ENCODE measurements around the gene IGF2BP3.
"Not testable (repeated sequence)": the region's sequence is repeated elsewhere in the genome, so short reads cannot be mapped to it uniquely, and the experiment has no call there.

IGF2BP3 gene

DNA sequence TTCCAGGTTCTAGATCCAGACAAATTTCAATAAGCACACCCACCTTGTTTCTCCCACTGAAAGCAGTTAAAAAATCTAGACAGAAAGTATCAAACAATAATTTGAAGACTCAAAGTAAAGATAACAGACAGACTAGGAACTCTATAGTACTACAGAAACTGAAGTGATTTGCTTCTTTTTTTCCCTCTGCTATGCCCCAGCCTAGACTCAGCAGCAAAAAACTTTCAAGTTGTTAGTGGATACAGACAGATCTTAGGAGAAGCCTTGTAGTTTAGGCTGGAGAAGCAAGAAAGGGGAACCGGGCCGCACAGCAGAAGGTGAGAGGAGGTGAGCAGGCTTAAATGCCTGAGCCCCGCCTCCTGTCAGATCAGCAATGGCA is 65.1 kb downstream of the IGF2BP3 start:
- TF ChIP-seq, protein P1, sequence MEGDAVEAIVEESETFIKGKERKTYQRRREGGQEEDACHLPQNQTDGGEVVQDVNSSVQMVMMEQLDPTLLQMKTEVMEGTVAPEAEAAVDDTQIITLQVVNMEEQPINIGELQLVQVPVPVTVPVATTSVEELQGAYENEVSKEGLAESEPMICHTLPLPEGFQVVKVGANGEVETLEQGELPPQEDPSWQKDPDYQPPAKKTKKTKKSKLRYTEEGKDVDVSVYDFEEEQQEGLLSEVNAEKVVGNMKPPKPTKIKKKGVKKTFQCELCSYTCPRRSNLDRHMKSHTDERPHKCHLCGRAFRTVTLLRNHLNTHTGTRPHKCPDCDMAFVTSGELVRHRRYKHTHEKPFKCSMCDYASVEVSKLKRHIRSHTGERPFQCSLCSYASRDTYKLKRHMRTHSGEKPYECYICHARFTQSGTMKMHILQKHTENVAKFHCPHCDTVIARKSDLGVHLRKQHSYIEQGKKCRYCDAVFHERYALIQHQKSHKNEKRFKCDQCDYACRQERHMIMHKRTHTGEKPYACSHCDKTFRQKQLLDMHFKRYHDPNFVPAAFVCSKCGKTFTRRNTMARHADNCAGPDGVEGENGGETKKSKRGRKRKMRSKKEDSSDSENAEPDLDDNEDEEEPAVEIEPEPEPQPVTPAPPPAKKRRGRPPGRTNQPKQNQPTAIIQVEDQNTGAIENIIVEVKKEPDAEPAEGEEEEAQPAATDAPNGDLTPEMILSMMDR (conservative IDR thresholded peaks at IDR 0.05; ENCODE audit: low read length), result no peak
- no peak overlapping the region for H3K4me3 ChIP-seq (ENCODE audit: low read length)
- no peak for DNase-seq (ENCODE audit: low read depth)

DNA sequence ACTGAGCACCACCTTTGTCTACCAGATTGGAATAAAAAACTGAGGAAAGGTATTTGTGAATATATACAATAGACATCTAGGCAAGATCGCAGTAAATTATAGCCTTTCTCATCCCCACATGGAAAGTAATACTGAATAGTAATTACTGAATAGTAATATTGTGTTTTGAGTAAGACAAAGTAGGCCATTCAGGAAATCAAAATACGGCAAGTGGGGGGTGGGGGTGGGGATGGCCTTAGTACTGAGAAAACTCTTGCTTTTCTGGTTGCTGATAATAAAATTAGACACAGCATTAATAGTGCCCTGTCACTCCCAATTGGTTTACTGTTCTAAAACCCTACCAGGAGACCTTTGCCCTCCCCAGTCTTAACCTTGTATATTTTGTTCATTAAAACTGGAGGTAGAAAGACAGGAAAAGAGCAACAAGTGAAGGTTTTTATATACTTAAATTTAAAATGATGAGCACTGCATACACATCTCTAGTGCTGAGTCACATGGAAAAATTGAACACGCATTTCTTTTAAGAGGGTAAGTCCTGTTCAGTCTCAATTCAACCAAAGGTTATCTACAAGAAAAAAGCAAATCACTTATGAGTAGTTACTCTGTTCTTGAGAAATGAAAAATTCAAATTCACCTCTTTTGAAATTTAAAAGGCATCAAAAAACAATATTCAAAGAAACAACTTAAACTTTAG is 65.6 kb downstream of the IGF2BP3 start:
- DNase-seq (ENCODE audit: low read depth), result no peak
- TF ChIP-seq, protein P1 (conservative IDR thresholded peaks at IDR 0.05; ENCODE audit: low read length), result no peak
- no peak overlapping the region for H3K4me3 ChIP-seq (ENCODE audit: low read length)

DNA sequence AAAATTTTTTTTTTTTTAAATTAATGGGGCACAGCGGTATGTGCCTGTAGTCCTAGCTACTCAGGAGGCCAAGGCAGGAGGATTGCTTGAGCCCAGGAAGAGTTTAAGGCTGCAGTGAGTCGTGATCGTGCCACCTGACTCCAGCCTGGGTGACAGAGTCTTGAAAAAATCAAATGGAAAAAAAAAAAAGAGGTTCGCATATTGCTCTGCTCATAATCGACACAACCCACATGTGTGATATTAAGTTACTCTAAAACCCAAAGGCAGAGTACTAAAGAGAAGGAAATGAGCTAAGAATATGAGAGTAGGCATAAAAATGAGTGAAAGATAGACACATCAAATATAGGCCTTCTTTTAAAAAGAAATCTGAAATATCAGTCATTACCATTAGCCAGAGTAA is 66.3 kb downstream of the IGF2BP3 start:
- no peak overlapping the region for H3K4me3 ChIP-seq (ENCODE audit: low read length)
- TF ChIP-seq, protein P1 (conservative IDR thresholded peaks at IDR 0.05; ENCODE audit: low read length), result no peak
- DNase-seq (ENCODE audit: low read depth), result no peak

DNA sequence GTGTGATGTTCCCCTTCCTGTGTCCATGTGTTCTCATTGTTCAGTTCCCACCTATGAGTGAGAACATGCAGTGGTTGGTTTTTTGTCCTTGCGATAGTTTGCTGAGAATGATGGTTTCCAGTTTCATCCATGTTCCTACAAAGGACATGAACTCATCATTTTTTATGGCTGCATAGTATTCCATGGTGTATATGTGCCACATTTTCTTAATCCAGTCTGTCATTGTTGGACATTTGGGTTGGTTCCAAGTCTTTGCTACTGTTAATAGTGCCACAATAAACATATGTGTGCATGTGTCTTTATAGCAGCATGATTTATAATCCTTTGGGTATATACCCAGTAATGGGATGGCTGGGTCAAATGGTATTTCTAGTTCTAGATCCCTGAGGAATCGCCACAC is 72.2 kb downstream of the IGF2BP3 start:
- not testable (repeated sequence) for H3K4me3 ChIP-seq (ENCODE audit: low read length); DNase-seq (ENCODE audit: low read depth)

DNA sequence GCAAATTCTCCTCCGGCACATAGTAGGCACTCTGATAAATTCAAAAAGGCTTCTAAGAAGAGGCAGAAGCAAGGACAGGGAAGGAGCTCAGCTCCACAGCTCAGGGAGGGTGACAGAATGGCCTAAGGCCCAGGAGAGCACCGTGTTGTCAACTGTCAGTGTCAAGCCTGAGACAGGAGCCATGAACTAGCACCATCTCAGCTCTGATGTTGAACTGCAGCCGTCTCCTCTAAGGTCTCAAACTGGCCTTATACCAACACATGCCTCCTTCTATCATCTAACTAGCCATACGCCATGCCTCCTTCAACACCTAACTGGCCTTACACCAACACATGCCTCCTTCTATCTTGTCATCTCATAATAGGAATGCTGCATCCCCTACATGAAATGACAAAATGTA is 73.0 kb downstream of the IGF2BP3 start:
- no peak for DNase-seq (ENCODE audit: low read depth)
- no peak overlapping the region for H3K4me3 ChIP-seq (ENCODE audit: low read length)
- TF ChIP-seq, protein P1 (conservative IDR thresholded peaks at IDR 0.05; ENCODE audit: low read length), result no peak

DNA sequence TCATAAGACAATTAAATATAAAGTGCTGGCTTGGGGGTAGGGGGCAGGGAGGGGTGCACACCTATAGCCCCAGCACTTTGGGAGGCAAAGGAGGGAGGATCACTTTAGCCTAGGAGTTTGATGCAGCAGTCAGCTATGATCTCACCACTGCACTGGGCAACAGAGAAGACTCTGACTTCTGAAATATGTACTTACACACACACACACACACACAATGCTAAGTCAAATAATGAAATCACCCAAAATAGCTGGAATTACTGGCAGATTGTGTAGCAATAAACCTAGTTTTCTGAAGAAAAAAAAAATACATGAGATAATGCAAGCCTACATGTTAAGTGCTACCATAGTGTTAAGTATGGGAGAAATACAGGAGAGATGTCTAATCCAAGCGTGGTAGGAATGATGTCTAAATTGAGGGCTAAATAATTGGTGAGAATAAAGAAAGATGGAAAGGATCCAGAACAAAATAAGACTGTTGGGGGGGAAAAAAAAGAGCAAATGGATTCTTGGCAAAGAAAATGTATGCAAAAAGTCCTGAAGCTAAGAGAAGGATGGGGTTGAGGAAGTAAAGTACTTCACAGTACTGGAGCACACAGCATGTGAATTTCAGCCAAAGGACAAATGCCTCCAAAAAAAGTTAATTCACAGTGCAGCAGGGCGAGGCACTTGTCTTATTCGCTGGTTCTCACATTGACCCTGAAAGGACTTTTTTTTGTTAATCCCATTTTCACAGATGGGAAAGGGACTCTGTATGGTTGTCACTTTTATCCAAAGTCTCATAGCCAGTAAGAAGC is 73.9 kb downstream of the IGF2BP3 start:
- DNase-seq (ENCODE audit: low read depth), result peak; percentile 85
- TF ChIP-seq, protein P1 (conservative IDR thresholded peaks at IDR 0.05; ENCODE audit: low read length), result no peak
- H3K4me3 ChIP-seq (ENCODE audit: low read length), result no peak overlapping the region

DNA sequence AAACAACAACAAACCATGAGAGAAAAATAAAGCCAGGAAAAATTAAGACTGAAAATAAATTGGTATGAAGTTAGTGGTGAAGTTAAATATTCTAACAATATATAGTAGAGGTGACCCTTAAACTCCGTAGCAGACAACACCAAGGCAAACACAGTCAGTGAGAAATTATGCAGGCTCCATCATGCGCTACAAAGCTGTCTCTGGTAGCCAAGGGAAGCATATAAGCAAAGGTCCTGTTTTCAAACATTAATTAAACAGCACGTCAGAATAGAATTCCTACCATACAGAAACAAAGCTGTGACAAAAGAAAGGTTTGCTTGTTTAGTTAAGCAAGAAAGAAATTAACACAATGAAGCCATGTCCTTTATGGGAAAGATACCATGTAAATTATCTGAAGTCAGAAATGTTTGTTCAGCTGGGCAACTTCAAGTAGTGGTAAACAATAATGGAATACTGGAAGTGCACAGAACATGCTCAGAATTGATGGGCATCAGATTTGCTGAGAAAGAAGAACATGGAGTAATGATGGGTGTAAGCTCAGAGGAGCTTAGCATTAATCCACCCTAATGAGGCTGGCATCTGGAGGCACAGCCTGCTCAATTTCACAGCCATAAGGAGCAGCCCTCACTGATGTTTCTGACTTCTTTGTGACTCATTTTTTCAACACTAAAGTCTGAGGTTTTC is 75.7 kb downstream of the IGF2BP3 start:
- TF ChIP-seq, protein P1 (conservative IDR thresholded peaks at IDR 0.05; ENCODE audit: low read length), result no peak
- DNase-seq (ENCODE audit: low read depth), result peak; percentile 18
- no peak overlapping the region for H3K4me3 ChIP-seq (ENCODE audit: low read length)
